ENCODE data around the gene LHFPL6.

Gene LHFPL6

GRCh38 chr13:39602614-39603366 lies at the start of gene LHFPL6:
LHFPL6 (minus strand) TSS chr13:39603193.
- DNase-seq = peak; percentile 79

- no peak for DNase-seq
Observed at GRCh38 chr13:39646122-39646521, 43.1 kb upstream of the LHFPL6 start.

- DNase-seq = peak; percentile 35
Observed at GRCh38 chr13:39641645-39642044, 38.7 kb upstream of the LHFPL6 start.

GRCh38 chr13:39637890-39638289 lies 34.9 kb upstream of the LHFPL6 start:
- DNase-seq = no peak

- DNase-seq = no peak
Observed at GRCh38 chr13:39635564-39635963, 32.6 kb upstream of the LHFPL6 start.

GRCh38 chr13:39632994-39633393 lies 30.0 kb upstream of the LHFPL6 start:
- no peak for DNase-seq

- DNase-seq = no peak
Observed at GRCh38 chr13:39631307-39631706, 28.3 kb upstream of the LHFPL6 start.

- no peak for DNase-seq
Observed at GRCh38 chr13:39623466-39623865, 20.5 kb upstream of the LHFPL6 start.

GRCh38 chr13:39618561-39618960 lies 15.6 kb upstream of the LHFPL6 start:
- DNase-seq = peak; percentile 63

- DNase-seq = peak; percentile 91
Observed at GRCh38 chr13:39616087-39616694, 13.2 kb upstream of the LHFPL6 start.

GRCh38 chr13:39612023-39612637 lies 9.1 kb upstream of the LHFPL6 start:
- DNase-seq = peak; percentile 88

GRCh38 chr13:39607876-39608275 lies 4.9 kb upstream of the LHFPL6 start:
- no peak for DNase-seq

- DNase-seq = no peak
Observed at GRCh38 chr13:39605677-39606320, 2.8 kb upstream of the LHFPL6 start.

GRCh38 chr13:39604756-39605155 lies 1.8 kb upstream of the LHFPL6 start:
- no peak for DNase-seq

GRCh38 chr13:39603424-39603947 lies 493 bp upstream of the LHFPL6 start:
- peak; percentile 33 for DNase-seq

GRCh38 chr13:39602277-39602613 lies 748 bp downstream of the LHFPL6 start:
- DNase-seq = peak; percentile 69

- no peak for DNase-seq
Observed at GRCh38 chr13:39601636-39602035, 1.4 kb downstream of the LHFPL6 start.

- DNase-seq = no peak
Observed at GRCh38 chr13:39600766-39601165, 2.2 kb downstream of the LHFPL6 start.

GRCh38 chr13:39599842-39600241 lies 3.2 kb downstream of the LHFPL6 start:
- DNase-seq = no peak

- no peak for DNase-seq
Observed at GRCh38 chr13:39599012-39599411, 4.0 kb downstream of the LHFPL6 start.

- no peak for DNase-seq
Observed at GRCh38 chr13:39597838-39598237, 5.2 kb downstream of the LHFPL6 start.

- no peak for DNase-seq
Observed at GRCh38 chr13:39596685-39597084, 6.3 kb downstream of the LHFPL6 start.

- DNase-seq = no peak
Observed at GRCh38 chr13:39596176-39596575, 6.8 kb downstream of the LHFPL6 start.
